ENCODE measurements around the gene POLH. TPM values are rescaled to one million over a fixed set of nuclear protein-coding genes. Genes with fewer than 3 reads are reported as not detected.

The POLH gene
- total and polyA plus RNA-seq, 2 donors (not counting 1 experiment from before 2014, with no cell fraction given) = 19.0 to 21.8 TPM

DNA sequence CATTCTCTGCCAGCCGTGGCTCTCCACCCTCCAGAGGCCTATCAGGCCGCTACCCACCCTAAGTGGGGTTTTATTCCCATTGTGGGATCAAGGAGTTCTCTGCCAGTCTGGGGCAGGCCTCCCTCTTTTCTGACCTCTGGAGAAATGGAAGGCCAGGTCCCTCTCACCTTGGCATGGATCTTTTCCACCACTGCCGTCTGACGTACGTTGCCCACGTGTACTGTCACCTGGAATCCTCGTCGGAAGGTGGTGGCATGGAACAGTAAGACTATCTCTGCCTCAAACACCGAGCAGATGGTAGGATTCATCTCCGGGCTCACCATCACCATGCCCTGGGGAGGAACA, 45.8 kb downstream of the POLH start:
- H3K27ac ChIP-seq (ENCODE audit: insufficient read depth, low read length) = no peak overlapping the region
- peaks cover 1% of the 10 kb centered on the region for H3K4me1 ChIP-seq (ENCODE audit: control insufficient read depth, extremely low read depth, insufficient read depth, low read length)
- no peak for TF ChIP-seq EZH2 (IDR thresholded peaks at IDR 0.05; ENCODE audit: low read length, missing control alignments)
- TF ChIP-seq, protein P1, sequence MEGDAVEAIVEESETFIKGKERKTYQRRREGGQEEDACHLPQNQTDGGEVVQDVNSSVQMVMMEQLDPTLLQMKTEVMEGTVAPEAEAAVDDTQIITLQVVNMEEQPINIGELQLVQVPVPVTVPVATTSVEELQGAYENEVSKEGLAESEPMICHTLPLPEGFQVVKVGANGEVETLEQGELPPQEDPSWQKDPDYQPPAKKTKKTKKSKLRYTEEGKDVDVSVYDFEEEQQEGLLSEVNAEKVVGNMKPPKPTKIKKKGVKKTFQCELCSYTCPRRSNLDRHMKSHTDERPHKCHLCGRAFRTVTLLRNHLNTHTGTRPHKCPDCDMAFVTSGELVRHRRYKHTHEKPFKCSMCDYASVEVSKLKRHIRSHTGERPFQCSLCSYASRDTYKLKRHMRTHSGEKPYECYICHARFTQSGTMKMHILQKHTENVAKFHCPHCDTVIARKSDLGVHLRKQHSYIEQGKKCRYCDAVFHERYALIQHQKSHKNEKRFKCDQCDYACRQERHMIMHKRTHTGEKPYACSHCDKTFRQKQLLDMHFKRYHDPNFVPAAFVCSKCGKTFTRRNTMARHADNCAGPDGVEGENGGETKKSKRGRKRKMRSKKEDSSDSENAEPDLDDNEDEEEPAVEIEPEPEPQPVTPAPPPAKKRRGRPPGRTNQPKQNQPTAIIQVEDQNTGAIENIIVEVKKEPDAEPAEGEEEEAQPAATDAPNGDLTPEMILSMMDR (conservative IDR thresholded peaks at IDR 0.05 in 1 of 2, IDR thresholded peaks at IDR 0.05 in 1 of 2; ENCODE audit: low read depth in 1 of 2, low read length in 2 of 2) = no peak
- H3K27me3 ChIP-seq (ENCODE audit: control insufficient read depth, insufficient read depth, low read length) = no peaks in the 10 kb centered on the region
- H3K9ac ChIP-seq (ENCODE audit: insufficient read depth, low read length) = no peak overlapping the region
- peaks cover 11% of the 10 kb centered on the region for H3K79me2 ChIP-seq (ENCODE audit: control insufficient read depth, insufficient read depth, low read length)
- H3K9me3 ChIP-seq (ENCODE audit: control insufficient read depth, insufficient read depth, low read depth, low read length) = no peaks in the 10 kb centered on the region
- no peaks in the 10 kb centered on the region for H4K20me1 ChIP-seq (ENCODE audit: control insufficient read depth, extremely low read depth, insufficient read depth, low read length)
- no peak overlapping the region for H3K4me3 ChIP-seq (replicated peaks in 1 of 4; ENCODE audit: control extremely low read depth in 1 of 4, insufficient read depth in 1 of 4, low read depth in 3 of 4, low read length in 4 of 4)
- H2AFZ ChIP-seq (ENCODE audit: low read length) = no peak overlapping the region
- no peak for DNase-seq (ENCODE audit: low read depth in 2 of 2)
- H3K4me2 ChIP-seq (ENCODE audit: extremely low read depth, insufficient read depth, low read length) = no peak overlapping the region
- peaks cover 42% of the 10 kb centered on the region for H3K36me3 ChIP-seq (ENCODE audit: control insufficient read depth, insufficient read depth, low read length)

DNA sequence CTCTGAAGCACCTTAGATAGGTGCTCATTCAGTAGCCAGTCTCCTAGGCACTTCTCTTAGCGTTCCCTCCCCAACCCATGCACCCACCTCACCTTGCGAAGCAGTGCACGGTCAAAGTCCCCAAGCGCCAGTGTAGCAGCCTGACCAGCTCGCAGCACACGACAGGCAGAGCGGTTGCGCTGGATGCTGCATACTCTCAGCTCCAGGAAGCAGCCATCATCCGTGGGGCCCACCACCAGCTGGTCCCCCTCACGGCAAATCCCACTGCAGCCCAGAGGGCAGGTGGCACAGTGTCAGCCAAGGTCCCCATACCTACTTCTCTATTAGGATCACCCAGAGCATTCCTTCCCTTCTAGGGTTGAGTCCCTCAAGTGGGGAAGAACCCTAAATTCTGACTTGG, 46.6 kb downstream of the POLH start:
- Histone ChIP-seq H3K9ac (ENCODE audit: insufficient read depth, low read length) (no peak overlapping the region), H2AFZ (ENCODE audit: low read length) (no peak overlapping the region), H3K9me3 (ENCODE audit: control insufficient read depth, insufficient read depth, low read depth, low read length) (no peaks in the 10 kb centered on the region), H3K27me3 (ENCODE audit: control insufficient read depth, insufficient read depth, low read length) (no peaks in the 10 kb centered on the region), H3K79me2 (ENCODE audit: control insufficient read depth, insufficient read depth, low read length) (peaks cover 18% of the 10 kb centered on the region), H3K4me3 (replicated peaks in 1 of 4; ENCODE audit: control extremely low read depth in 1 of 4, insufficient read depth in 1 of 4, low read depth in 3 of 4, low read length in 4 of 4) (no peak overlapping the region), H3K4me2 (ENCODE audit: extremely low read depth, insufficient read depth, low read length) (no peak overlapping the region), H3K36me3 (ENCODE audit: control insufficient read depth, insufficient read depth, low read length) (peaks cover 40% of the 10 kb centered on the region), H4K20me1 (ENCODE audit: control insufficient read depth, extremely low read depth, insufficient read depth, low read length) (no peaks in the 10 kb centered on the region), H3K4me1 (ENCODE audit: control insufficient read depth, extremely low read depth, insufficient read depth, low read length) (peaks cover 7% of the 10 kb centered on the region), H3K27ac (ENCODE audit: insufficient read depth, low read length) (no peak overlapping the region)
- TF ChIP-seq, protein P1 (conservative IDR thresholded peaks at IDR 0.05 in 1 of 2, IDR thresholded peaks at IDR 0.05 in 1 of 2; ENCODE audit: low read depth in 1 of 2, low read length in 2 of 2) = no peak
- no peak for TF ChIP-seq EZH2 (IDR thresholded peaks at IDR 0.05; ENCODE audit: low read length, missing control alignments)
- DNase-seq (ENCODE audit: low read depth in 2 of 2) = no peak

DNA sequence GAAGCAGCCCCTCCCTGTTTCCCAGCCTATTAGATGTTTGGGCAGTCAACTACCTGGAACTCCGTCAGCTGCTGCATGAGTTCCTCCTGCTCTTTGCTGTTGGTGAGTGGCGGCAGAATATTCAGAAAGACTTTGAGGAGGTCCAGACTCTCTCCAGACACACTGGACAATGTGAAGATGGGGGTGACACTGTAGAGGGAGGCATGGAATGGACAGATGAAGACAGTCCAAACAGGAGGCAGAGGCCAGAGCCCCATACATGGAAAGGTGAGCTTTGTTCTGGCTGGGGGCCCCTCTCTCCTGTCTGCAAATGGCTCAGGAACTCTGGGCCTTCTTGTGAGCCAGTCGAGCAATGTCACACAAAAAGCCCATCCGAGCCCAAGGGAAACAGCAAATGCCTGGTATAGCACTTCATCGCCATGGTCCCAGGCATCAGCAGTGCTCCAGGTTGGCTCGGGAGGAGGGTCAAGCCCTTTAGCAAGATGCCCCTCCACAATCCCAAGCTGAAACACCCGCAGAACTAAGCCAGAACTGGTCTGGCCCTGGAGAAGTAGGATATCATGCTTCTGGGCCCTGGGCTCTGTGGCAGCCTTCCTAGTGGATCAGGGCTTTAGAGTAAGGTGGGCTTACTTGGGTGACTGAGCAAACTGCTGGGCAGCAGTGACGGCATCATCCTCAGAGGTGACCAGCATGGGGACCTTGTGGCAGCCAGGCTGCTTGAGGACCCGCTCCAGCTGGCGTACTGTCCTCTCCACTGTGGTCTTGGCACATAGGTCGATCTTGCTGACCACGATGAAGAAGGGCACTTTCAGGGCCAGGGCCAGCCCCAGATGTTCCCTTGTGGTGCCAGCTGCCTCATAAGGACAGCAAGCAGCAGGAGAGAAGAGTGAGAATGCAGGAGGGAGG, 48.1 kb downstream of the POLH start:
- H3K4me2 ChIP-seq (ENCODE audit: extremely low read depth, insufficient read depth, low read length) = no peak overlapping the region
- H4K20me1 ChIP-seq (ENCODE audit: control insufficient read depth, extremely low read depth, insufficient read depth, low read length) = no peaks in the 10 kb centered on the region
- H3K36me3 ChIP-seq (ENCODE audit: control insufficient read depth, insufficient read depth, low read length) = peaks cover 40% of the 10 kb centered on the region
- H3K4me3 ChIP-seq (replicated peaks in 1 of 4; ENCODE audit: control extremely low read depth in 1 of 4, insufficient read depth in 1 of 4, low read depth in 3 of 4, low read length in 4 of 4) = no peak overlapping the region
- DNase-seq (ENCODE audit: low read depth in 2 of 2) = no peak
- H3K9ac ChIP-seq (ENCODE audit: insufficient read depth, low read length) = no peak overlapping the region
- H3K4me1 ChIP-seq (ENCODE audit: control insufficient read depth, extremely low read depth, insufficient read depth, low read length) = peaks cover 11% of the 10 kb centered on the region
- H3K79me2 ChIP-seq (ENCODE audit: control insufficient read depth, insufficient read depth, low read length) = peaks cover 29% of the 10 kb centered on the region
- H3K27me3 ChIP-seq (ENCODE audit: control insufficient read depth, insufficient read depth, low read length) = no peaks in the 10 kb centered on the region
- H3K27ac ChIP-seq (ENCODE audit: insufficient read depth, low read length) = no peak overlapping the region
- no peaks in the 10 kb centered on the region for H3K9me3 ChIP-seq (ENCODE audit: control insufficient read depth, insufficient read depth, low read depth, low read length)
- H2AFZ ChIP-seq (ENCODE audit: low read length) = no peak overlapping the region
- TF ChIP-seq, protein P1 (conservative IDR thresholded peaks at IDR 0.05 in 1 of 2, IDR thresholded peaks at IDR 0.05 in 1 of 2; ENCODE audit: low read depth in 1 of 2, low read length in 2 of 2) = no peak
- no peak for TF ChIP-seq EZH2 (IDR thresholded peaks at IDR 0.05; ENCODE audit: low read length, missing control alignments)

All from fibroblast of lung (primary cell).